Measurements from ENCODE around the gene TPTE. TPM values are rescaled to one million over a fixed set of nuclear protein-coding genes. Genes with fewer than 3 reads are reported as not detected.

Gene TPTE
- total RNA-seq = not detected in 2 replicates

DNA sequence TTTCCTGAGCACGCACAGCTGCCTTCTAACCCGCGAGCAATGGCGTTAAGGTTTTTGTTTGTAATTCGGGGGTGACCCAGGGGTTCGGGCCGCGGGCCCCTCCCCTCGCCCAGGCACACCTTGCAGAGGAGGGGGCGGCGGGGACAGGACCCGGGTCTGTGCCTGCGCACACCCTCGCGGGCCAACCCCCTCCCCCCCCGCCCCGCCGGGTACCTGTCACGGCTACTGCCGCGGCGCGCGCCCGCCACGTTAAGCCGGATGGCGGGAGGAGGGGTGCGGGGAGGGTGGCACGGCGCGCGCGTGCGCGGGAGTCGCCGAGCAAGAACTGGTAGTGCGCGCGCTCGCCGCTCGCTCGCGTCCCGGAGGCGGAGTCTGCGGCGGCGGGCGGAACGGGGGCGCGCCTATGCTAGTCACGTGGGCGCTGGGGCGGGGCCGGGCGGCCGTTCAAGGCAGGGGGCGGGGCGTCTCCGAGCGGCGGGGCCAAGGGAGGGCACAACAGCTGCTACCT is at the start of gene TPTE:
TSS of gene TPTE (plus strand) at position 493 of the 508 bp plus-strand sequence. CDS start 17,141 bp downstream, outside the sequence.

Data from bladder microvascular endothelial cell (primary cell).